Measurements from ENCODE around the gene PFDN4. TPM values are rescaled to one million over a fixed set of nuclear protein-coding genes. Genes with fewer than 3 reads are reported as not detected.

PFDN4 gene
- total and polyA plus RNA-seq, 12 donors: 18.7 to 103 (median 44.2) TPM

DNA sequence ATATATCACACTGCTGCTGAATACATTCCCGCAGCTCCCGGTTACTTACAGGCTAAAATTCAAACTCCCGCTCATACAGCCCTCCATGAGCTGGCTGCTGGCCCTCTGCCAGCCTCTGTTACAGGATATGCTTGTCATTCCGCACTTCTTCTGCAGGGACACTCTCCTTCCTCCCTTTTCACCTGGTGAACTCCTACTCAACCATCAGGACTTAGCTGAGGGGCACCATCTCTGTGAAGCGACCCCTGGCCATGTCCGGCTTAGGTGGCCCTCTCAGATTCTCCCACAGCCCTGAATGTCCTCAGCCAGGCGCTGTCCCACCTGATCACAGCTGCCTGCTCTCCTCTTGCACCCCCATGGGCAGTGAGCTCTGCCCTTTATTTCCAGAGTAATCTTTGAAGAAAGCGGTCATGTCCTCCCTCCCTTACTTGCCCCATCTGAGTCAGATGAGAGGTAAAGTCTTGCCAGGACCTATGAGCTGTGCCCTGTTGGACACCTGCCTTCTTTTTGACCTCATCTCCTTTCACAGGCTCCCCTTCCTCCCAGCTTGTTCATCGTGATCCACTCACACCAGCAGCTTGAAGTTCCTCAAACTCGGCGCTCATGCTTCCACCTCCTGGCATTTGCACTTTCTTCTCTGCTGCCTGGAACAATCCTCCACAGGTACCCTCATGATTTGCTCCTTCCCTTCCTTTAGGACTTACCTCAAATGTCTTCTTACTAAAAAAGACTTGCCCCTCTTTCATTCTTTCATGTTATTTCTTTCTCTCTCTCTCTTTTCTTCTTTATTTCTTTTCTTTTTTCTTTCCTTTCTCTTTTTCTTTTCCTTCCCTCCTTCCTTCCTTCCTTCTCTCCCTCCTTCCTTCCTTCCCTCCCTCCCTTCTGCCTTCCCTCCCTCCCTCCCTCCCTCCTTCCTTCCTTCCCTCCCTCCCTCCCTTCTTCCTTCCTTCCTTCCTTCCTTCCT lies 39.7 kb upstream of the PFDN4 start:
- no peak for TF ChIP-seq POLR2A (IDR thresholded peaks at IDR 0.05)
- TF ChIP-seq, protein P1, sequence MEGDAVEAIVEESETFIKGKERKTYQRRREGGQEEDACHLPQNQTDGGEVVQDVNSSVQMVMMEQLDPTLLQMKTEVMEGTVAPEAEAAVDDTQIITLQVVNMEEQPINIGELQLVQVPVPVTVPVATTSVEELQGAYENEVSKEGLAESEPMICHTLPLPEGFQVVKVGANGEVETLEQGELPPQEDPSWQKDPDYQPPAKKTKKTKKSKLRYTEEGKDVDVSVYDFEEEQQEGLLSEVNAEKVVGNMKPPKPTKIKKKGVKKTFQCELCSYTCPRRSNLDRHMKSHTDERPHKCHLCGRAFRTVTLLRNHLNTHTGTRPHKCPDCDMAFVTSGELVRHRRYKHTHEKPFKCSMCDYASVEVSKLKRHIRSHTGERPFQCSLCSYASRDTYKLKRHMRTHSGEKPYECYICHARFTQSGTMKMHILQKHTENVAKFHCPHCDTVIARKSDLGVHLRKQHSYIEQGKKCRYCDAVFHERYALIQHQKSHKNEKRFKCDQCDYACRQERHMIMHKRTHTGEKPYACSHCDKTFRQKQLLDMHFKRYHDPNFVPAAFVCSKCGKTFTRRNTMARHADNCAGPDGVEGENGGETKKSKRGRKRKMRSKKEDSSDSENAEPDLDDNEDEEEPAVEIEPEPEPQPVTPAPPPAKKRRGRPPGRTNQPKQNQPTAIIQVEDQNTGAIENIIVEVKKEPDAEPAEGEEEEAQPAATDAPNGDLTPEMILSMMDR (IDR thresholded peaks at IDR 0.05): no peak
- no peaks in the 10 kb centered on the region for H3K36me3 ChIP-seq (replicated peaks in 1 of 2)
- intact Hi-C loops (cut with DNase I): no loop called here
- peaks cover 58% of the 10 kb centered on the region for H3K27me3 ChIP-seq
- H3K9me3 ChIP-seq (replicated peaks in 1 of 3): no peaks in the 10 kb centered on the region
- no peak overlapping the region for H3K27ac ChIP-seq
- DNase-seq: peak in 1 of 7 donors; percentile 24
- no peaks in the 10 kb centered on the region for H3K4me1 ChIP-seq (replicated peaks in 1 of 2)
- 57 to 64% (median 60%) methylated on average over 11 of the region's 11 CpGs for WGBS, 4 donors
- no peak overlapping the region for H3K4me3 ChIP-seq

DNA sequence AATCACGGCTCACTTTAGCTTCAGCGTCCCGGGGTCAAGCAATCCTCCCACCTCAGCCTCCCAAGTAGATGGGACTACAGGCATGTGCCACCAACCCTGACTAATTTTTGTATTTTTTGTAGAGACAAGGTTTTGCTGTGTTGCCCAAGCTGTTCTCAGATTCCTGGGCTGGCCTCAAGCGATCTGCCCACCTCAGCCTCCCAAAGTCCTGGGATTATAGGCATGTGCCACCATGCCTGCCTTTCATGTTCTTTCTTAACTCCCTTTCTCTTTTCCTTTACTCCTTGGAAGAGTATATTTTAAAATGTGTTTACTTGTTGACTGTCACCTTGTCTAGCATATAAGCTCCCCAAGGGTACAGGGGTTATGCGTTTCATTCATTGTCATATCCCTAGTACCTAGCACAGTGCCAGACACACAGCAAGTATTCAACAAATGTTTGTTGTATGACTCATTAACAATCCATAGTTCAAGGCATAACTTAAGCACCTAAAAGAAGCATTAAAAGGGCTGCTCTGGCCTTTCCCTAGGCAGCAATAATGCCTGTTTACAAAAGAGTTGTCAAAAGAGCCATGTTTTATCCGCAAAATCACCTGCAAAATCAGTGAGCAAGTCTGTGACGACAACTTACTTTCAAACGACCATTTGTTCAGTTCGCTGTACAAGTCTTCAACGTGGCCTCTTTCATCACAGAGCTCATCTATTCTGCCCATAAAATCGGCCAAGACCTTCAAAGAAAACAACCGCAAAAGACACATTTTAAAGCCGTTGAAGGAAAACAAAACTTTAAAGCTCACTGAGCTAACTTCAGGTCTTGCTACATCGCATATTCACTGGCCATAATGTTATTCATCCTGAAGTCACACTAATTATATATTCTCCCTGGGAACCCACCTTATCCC lies 38.7 kb upstream of the PFDN4 start:
- TF ChIP-seq POLR2A (IDR thresholded peaks at IDR 0.05): no peak
- TF ChIP-seq, protein P1 (IDR thresholded peaks at IDR 0.05): no peak
- no peak overlapping the region for H3K4me3 ChIP-seq
- no peak for DNase-seq
- H3K27ac ChIP-seq: no peak overlapping the region
- peaks cover 0 to 5% of the 10 kb centered on the region in 2 donors for H3K4me1 ChIP-seq (replicated peaks in 1 of 2)
- H3K36me3 ChIP-seq (replicated peaks in 1 of 2): no peaks in the 10 kb centered on the region
- 67 to 74% (median 72%) methylated on average over 14 of the region's 14 CpGs for WGBS, 4 donors
- H3K27me3 ChIP-seq: peaks cover 60% of the 10 kb centered on the region
- intact Hi-C loops (cut with DNase I): no loop called here
- H3K9me3 ChIP-seq (replicated peaks in 1 of 3): no peaks in the 10 kb centered on the region

DNA sequence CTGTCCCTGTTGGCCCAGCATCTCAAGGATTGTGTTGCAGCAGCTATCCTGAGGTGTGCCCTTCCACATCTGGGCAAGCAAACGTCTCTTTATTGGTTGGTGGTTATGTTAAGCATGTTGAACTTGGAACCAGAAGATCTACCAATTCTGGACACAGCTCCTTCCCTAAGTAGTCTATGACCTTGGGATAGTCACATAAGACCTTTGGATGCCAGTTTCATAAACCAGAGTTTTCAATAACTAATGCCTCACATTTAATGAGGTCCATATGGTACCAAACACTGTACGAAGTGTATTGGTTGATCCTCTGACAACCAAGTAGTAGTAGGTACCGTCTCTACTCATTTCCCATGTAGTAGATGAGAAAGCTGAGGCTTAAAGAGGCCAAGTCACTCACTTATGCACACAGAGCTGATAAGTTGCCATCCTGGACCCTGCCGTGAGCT lies 37.8 kb upstream of the PFDN4 start:
- peaks cover 0 to 6% of the 10 kb centered on the region in 2 donors for H3K4me1 ChIP-seq (replicated peaks in 1 of 2)
- DNase-seq: no peak
- H3K4me3 ChIP-seq: no peak overlapping the region
- WGBS, 4 donors: 62 to 67% (median 64%) methylated on average over 4 of the region's 4 CpGs
- intact Hi-C loops (cut with DNase I): no loop called here
- no peaks in the 10 kb centered on the region for H3K36me3 ChIP-seq (replicated peaks in 1 of 2)
- H3K27ac ChIP-seq: no peak overlapping the region
- H3K9me3 ChIP-seq (replicated peaks in 1 of 3): no peaks in the 10 kb centered on the region
- H3K27me3 ChIP-seq: peaks cover 69% of the 10 kb centered on the region
- TF ChIP-seq POLR2A (IDR thresholded peaks at IDR 0.05): no peak
- TF ChIP-seq, protein P1 (IDR thresholded peaks at IDR 0.05): no peak

DNA sequence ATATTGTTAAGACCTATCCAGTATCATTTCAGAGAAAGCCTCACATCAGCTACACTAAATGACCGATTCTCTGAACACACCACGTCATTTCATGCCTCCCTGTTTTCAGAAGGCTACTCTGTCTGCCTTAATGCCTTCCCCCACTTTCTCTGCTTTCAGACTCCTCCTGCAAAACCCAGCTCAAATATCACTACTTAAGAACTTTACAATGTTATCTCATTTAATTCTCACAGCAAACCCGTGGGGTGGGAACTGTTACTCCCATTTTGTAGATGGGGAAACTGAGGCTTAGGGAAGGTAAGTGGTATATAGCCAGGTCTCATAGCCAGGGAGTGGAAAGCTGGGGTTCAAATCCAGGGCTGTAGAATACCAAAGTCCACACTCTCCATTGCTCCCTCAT lies 36.9 kb upstream of the PFDN4 start:
- DNase-seq: no peak
- H3K4me1 ChIP-seq (replicated peaks in 1 of 2): peaks cover 0 to 6% of the 10 kb centered on the region in 2 donors
- 42 to 57% (median 50%) methylated on average over 3 of the region's 3 CpGs for WGBS, 4 donors
- TF ChIP-seq POLR2A (IDR thresholded peaks at IDR 0.05): no peak
- TF ChIP-seq, protein P1 (IDR thresholded peaks at IDR 0.05): no peak
- intact Hi-C loops (cut with DNase I): no loop called here
- no peak overlapping the region for H3K4me3 ChIP-seq
- no peaks in the 10 kb centered on the region for H3K36me3 ChIP-seq (replicated peaks in 1 of 2)
- H3K27ac ChIP-seq: no peak overlapping the region
- peaks cover 74% of the 10 kb centered on the region for H3K27me3 ChIP-seq
- H3K9me3 ChIP-seq (replicated peaks in 1 of 3): no peaks in the 10 kb centered on the region
